NCI-H1436 (cell line): ENCODE results near the gene SLC41A3.

ENCODE experiments used
- DNase-seq: peaks from one replicate; lab custom pipeline; 2025; lab: John Stamatoyannopoulos, UW

The SLC41A3 gene

GRCh38 chr3:126026277-126026751, 57.6 kb downstream of the SLC41A3 start:
- no peak for DNase-seq

- DNase-seq = no peak
Measured at GRCh38 chr3:126025862-126026261, 58.1 kb downstream of the SLC41A3 start.

GRCh38 chr3:126025116-126025729, 58.7 kb downstream of the SLC41A3 start:
- no peak for DNase-seq

- DNase-seq = no peak
Measured at GRCh38 chr3:126024049-126024854, 59.7 kb downstream of the SLC41A3 start.

GRCh38 chr3:126023390-126023789, 60.5 kb downstream of the SLC41A3 start:
- DNase-seq = no peak

- DNase-seq = no peak
Measured at GRCh38 chr3:126022741-126023359, 61.1 kb downstream of the SLC41A3 start.

GRCh38 chr3:126021702-126022101, 62.2 kb downstream of the SLC41A3 start:
- DNase-seq = no peak

GRCh38 chr3:126021224-126021623, 62.7 kb downstream of the SLC41A3 start:
- no peak for DNase-seq

GRCh38 chr3:126019683-126020082, 64.2 kb downstream of the SLC41A3 start:
- no peak for DNase-seq

GRCh38 chr3:126018995-126019394, 64.9 kb downstream of the SLC41A3 start:
- no peak for DNase-seq

GRCh38 chr3:126018545-126018944, 65.4 kb downstream of the SLC41A3 start:
- DNase-seq = no peak

- DNase-seq = no peak
Measured at GRCh38 chr3:126017362-126017761, 66.6 kb downstream of the SLC41A3 start.

GRCh38 chr3:126016616-126017015, 67.3 kb downstream of the SLC41A3 start:
- DNase-seq = no peak

- no peak for DNase-seq
Measured at GRCh38 chr3:126015075-126015474, 68.8 kb downstream of the SLC41A3 start.

GRCh38 chr3:126014252-126014651, 69.7 kb downstream of the SLC41A3 start:
- no peak for DNase-seq

GRCh38 chr3:126013751-126014156, 70.2 kb downstream of the SLC41A3 start:
- DNase-seq = no peak

- no peak for DNase-seq
Measured at GRCh38 chr3:126009181-126009580, 74.7 kb downstream of the SLC41A3 start.

- DNase-seq = no peak
Measured at GRCh38 chr3:126008219-126008618, 75.7 kb downstream of the SLC41A3 start.

GRCh38 chr3:126005951-126006350, 78.0 kb downstream of the SLC41A3 start:
- DNase-seq = no peak

GRCh38 chr3:126004692-126005091, 79.2 kb downstream of the SLC41A3 start:
- no peak for DNase-seq

- DNase-seq = no peak
Measured at GRCh38 chr3:126004217-126004616, 79.7 kb downstream of the SLC41A3 start.

- DNase-seq = no peak
Measured at GRCh38 chr3:126003447-126004190, 80.3 kb downstream of the SLC41A3 start.
